Measurements from ENCODE around the gene BCKDHB. TPM values are rescaled to one million over a fixed set of nuclear protein-coding genes. Genes with fewer than 3 reads are reported as not detected.
A peak's percentile ranks its signal among the peaks of the same experiment; 100 is the strongest.

BCKDHB gene
- polyA plus RNA-seq, 1 donor (not counting 4 experiments of a cell fraction or from before 2014, with no cell fraction given), result 20.9 TPM

- Histone ChIP-seq H3K4me2 (ENCODE audit: control insufficient read depth, extremely low read depth, insufficient read depth, low read depth, low read length) (peak overlapping the region; percentile 49), H3K9ac (ENCODE audit: control insufficient read depth, extremely low read depth, insufficient read depth, low read length) (no peak overlapping the region), H3K36me3 (ENCODE audit: control insufficient read depth in 2 of 2, extremely low read depth in 1 of 2, insufficient read depth in 2 of 2, low read length in 2 of 2) (no peaks in the 10 kb centered on the region), H3K79me2 (ENCODE audit: control insufficient read depth, insufficient read depth, low read length) (no peaks in the 10 kb centered on the region), H3K9me3 (ENCODE audit: control insufficient read depth, low read depth, low read length) (no peaks in the 10 kb centered on the region), H3K27ac (ENCODE audit: control insufficient read depth, insufficient read depth, low read length) (peak overlapping the region; percentile 57), H3K4me1 (ENCODE audit: control insufficient read depth, extremely low read depth, insufficient read depth, low read length) (peaks cover 28% of the 10 kb centered on the region), H3K4me3 (ENCODE audit: control insufficient read depth in 2 of 3, extremely low read depth in 1 of 3, insufficient read depth in 2 of 3, low read depth in 1 of 3, low read length in 3 of 3) (no peak overlapping the region), H2AFZ (ENCODE audit: control insufficient read depth, low read length) (no peak overlapping the region), H3K27me3 (ENCODE audit: control insufficient read depth, extremely low read depth, insufficient read depth, low read length) (no peaks in the 10 kb centered on the region), H4K20me1 (ENCODE audit: control insufficient read depth, extremely low read depth, insufficient read depth, low read length) (no peaks in the 10 kb centered on the region), H3K9me1 (ENCODE audit: control insufficient read depth, extremely low read depth, insufficient read depth, low read length) (no peaks in the 10 kb centered on the region)
- DNase-seq (ENCODE audit: low read depth, low spot score) (no peak), FAIRE-seq (peak; percentile 56)
- dilution Hi-C loops (cut with MboI; ENCODE audit: extremely low pct_ligation_motif_present, low sequenced_read_pairs), result no loop called here
- TF ChIP-seq CTCF (optimal IDR thresholded peaks at IDR 0.05 in 1 of 3, IDR thresholded peaks at IDR 0.05 in 1 of 3, conservative IDR thresholded peaks at IDR 0.05 in 1 of 3; ENCODE audit: extremely low read depth in 1 of 3, insufficient read depth in 2 of 3, low read length in 3 of 3) (no peak), EZH2 (IDR thresholded peaks at IDR 0.05; ENCODE audit: low read length) (no peak)
Observed at GRCh38 chr6:80165143-80165542, 58.7 kb downstream of the BCKDHB start.

GRCh38 chr6:80165819-80166218 is 59.3 kb downstream of the BCKDHB start:
- H4K20me1 ChIP-seq (ENCODE audit: control insufficient read depth, extremely low read depth, insufficient read depth, low read length), result no peaks in the 10 kb centered on the region
- TF ChIP-seq EZH2 (IDR thresholded peaks at IDR 0.05; ENCODE audit: low read length), result no peak
- TF ChIP-seq CTCF (optimal IDR thresholded peaks at IDR 0.05 in 1 of 3, IDR thresholded peaks at IDR 0.05 in 1 of 3, conservative IDR thresholded peaks at IDR 0.05 in 1 of 3; ENCODE audit: extremely low read depth in 1 of 3, insufficient read depth in 2 of 3, low read length in 3 of 3), result no peak
- dilution Hi-C loops (cut with MboI; ENCODE audit: extremely low pct_ligation_motif_present, low sequenced_read_pairs), result no loop called here
- H3K36me3 ChIP-seq (ENCODE audit: control insufficient read depth in 2 of 2, extremely low read depth in 1 of 2, insufficient read depth in 2 of 2, low read length in 2 of 2), result no peaks in the 10 kb centered on the region
- H3K4me1 ChIP-seq (ENCODE audit: control insufficient read depth, extremely low read depth, insufficient read depth, low read length), result peaks cover 28% of the 10 kb centered on the region
- peak overlapping the region; percentile 49 for H3K4me2 ChIP-seq (ENCODE audit: control insufficient read depth, extremely low read depth, insufficient read depth, low read depth, low read length)
- H3K9me3 ChIP-seq (ENCODE audit: control insufficient read depth, low read depth, low read length), result no peaks in the 10 kb centered on the region
- DNase-seq (ENCODE audit: low read depth, low spot score), result no peak
- H2AFZ ChIP-seq (ENCODE audit: control insufficient read depth, low read length), result no peak overlapping the region
- H3K27ac ChIP-seq (ENCODE audit: control insufficient read depth, insufficient read depth, low read length), result peak overlapping the region; percentile 33
- no peaks in the 10 kb centered on the region for H3K79me2 ChIP-seq (ENCODE audit: control insufficient read depth, insufficient read depth, low read length)
- no peaks in the 10 kb centered on the region for H3K9me1 ChIP-seq (ENCODE audit: control insufficient read depth, extremely low read depth, insufficient read depth, low read length)
- H3K27me3 ChIP-seq (ENCODE audit: control insufficient read depth, extremely low read depth, insufficient read depth, low read length), result no peaks in the 10 kb centered on the region
- H3K9ac ChIP-seq (ENCODE audit: control insufficient read depth, extremely low read depth, insufficient read depth, low read length), result no peak overlapping the region
- H3K4me3 ChIP-seq (ENCODE audit: control insufficient read depth in 2 of 3, extremely low read depth in 1 of 3, insufficient read depth in 2 of 3, low read depth in 1 of 3, low read length in 3 of 3), result no peak overlapping the region
- peak; percentile 71 for FAIRE-seq
